Stimulated activated CD8-positive, alpha-beta memory T cell treated with anti-CD3 and anti-CD28 coated beads, Interleukin-12 subunit alpha, Interleukin-12 subunit beta, amount 100 ng/mL, for 1 hour (primary cell): ENCODE measurements around the gene USP14.

Source experiments
- DNase-seq: peaks from one replicate; pipeline ENCODE4 v3.0.0-alpha.2; 2020; ENCODE audit warnings: low read depth

USP14 gene

DNA sequence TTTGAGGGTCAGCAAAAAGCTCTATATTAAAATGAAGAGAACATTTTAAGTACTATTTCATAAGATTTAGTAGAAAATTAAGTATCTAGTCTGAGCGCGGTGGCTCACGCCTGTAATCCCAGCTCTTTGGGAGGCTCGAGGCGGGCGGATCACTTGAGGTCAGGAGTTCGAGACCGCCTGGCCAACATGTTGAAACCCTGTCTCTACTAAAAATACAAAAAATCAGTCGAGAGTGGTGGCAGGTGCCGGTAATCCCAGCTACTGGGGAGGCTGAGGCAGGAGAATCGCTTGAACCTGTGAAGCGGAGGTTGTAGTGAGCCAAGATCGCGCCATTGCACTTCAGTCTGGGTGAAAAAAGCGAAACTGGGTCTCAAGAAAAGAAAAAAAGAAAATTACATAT, 1.6 kb downstream of the USP14 start:
- DNase-seq, result no peak

DNA sequence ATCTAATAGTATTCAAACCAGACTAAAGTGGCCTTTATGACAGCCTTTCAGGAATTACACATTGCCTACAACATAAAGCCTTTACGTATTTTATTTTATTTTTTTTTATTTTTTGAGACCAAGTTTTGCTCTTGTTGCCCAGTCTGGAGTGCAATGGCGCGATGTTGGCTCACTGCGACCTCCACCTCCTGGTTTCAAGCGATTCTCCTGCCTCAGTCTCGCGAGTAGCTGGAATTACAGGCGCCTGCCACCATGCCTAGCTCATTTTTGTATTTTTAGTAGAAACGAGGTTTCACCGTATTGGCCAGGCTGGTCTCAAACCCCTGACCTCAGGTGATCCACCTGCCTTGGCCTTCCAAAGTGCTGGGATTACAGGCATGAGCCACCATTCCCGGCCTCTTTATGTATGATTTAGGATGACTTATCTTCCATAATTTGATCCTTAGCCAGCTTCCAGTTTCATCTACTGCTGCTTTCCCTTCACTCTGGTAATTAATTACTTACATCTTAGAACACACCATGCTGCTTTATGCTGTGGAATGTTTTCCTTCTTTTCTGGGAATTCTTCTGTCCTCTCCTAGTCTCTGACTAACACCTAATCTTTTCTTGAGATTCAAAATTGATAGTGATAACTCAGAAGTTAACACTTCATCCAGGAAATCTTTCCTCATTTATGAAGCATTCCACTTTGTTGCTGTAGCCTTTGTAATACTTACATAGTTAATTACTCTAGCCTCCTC, 2.6 kb downstream of the USP14 start:
- no peak for DNase-seq

DNA sequence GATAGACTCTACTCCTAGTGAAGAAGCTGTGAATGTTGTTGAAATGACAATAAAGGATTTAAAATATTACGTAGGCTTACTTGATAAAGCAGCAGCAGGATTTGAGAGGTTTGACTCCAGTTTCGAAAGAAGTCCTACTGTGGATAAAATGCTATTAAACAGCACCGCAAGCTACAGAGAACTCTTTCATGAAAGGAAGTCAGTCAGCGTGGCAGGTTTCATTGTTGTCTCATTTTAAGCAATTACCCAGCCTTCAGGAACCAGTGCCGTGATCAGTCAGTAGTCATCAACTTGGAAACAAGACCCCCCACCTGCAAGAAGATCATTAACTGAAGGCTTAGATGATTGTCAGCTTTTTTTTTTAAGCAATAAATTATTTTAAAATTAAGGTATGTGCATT, 14.0 kb downstream of the USP14 start:
- no peak for DNase-seq

DNA sequence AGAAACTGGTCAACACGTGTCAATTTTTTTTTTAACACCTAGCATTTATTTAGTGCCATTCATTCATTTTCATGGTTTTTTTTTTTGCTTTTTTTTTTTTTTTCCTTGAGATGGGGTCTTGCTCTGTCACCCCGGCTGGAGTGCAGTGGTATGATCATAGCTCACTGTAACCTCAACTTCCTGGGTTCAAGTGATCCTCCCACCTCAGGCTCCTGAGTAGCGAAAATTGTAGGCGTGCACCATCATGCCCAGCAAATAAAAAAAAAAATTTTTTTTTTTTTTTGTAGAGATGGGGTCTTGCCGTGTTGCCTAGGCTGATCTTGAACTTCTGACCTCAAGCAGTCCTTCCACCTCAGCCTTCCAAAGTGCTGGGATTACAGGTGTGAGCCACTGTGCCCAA, 21.1 kb downstream of the USP14 start:
- DNase-seq, result no peak

DNA sequence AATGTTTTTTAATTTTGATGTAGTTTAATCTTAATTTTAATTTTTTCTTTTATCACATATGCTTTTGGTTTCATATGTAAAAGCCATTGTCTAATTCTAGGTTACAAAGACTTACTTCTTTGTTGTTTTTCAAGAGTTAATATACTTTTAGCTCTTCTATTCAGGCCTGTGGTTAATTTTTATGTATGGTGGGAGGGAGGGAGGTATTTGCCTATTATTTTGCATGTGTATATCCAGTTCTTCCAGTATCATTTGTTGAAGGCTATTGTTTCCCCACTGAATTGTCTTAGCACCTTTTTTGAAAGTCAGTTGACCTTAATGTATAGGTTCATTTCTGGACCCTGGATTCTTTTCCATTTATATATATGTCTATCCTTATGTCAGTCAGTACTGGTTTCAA, 23.4 kb downstream of the USP14 start:
- DNase-seq, result no peak

DNA sequence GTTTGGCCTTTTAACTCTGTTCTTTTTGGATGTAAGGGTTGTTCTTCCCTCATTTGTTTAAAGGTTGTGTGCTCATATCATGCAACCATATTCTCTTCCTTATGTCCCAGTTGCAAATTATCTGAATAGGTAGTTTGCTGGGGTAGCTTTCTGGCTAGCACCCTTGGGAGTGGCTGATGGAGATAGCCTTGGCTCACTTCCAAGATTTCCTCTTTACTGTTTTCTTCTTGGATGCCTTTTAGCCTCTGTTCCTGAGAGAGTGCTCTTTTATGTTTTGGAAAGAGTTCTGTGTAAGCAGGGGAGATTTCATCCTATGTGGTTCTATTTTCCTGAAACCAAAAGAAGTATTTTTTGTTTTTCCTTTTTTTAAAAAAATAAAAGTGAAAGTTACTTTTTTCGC, 25.4 kb downstream of the USP14 start:
- no peak for DNase-seq

DNA sequence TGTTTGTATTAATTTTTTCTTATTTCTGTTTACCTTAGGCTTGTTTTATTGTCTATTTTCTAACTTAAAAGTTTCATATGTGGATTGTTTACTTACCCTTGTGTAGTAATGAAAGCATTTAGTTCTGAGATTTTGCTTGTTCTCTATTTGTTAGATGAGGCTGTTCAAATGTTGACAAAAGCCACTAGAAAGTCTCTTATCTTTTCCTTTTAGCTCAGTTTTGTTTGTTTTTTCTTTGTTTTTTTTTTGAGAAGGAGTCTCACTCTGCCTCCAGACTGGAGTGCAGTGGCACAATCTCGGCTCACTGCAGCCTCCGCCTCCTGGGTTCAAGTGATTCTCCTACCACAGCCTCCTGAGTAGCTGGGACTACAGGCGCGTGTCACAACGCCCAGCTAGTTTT, 30.9 kb downstream of the USP14 start:
- DNase-seq, result no peak

DNA sequence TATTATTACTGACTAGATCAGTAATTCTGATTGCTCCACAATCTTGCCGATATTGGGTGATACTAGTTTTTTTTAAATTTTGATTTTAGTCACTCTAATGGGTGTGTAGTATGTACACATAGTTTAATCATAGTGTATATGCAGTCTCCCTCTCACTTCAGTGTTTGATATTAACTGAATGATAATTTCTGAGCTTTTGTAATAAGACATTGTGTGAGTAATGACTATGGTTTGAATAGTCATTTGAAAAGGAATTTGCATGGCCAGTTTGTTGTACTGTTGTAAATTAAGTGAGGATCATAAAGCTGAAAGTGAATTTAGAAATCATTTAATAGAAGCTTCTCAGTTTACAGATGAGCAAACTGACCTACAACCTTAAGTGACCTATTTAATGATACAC, 33.4 kb downstream of the USP14 start:
- no peak for DNase-seq

DNA sequence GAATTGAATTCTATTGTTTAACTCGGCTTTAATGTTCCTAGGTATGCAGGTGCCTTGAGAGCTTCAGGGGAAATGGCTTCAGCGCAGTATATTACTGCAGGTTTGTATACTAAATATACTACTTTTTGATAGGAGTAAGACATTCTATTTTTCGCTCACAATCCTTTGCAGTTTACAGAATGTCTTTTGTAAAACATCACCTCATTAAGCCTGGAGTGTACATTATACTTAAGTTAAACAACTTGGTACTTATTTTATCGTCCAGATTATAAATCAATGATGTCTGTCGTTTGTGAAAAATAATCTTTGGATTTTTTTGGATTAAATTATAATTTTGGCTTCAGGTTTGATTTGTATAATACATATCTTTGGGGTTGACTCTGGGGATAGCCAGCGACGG, 34.4 kb downstream of the USP14 start:
- DNase-seq, result no peak

DNA sequence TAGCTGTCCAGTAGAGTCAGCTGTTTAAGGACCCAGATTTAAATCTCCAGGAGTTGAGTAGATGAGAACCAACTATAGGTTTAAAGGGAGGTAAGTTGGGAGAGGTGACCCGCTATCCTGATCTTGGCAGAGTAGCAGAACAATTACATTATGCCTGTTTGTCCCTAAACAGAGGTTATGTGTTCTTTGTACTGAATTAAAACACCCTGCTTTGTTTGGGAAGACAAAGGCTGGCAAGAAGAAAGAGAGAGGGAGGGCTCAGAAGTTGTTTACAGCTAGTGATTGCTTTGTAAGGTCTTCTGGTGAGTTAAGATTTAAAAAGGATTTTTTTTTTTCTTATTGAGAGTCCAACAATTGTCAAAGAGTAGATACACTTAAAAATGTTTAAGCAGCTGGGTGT, 37.3 kb downstream of the USP14 start:
- DNase-seq, result no peak

DNA sequence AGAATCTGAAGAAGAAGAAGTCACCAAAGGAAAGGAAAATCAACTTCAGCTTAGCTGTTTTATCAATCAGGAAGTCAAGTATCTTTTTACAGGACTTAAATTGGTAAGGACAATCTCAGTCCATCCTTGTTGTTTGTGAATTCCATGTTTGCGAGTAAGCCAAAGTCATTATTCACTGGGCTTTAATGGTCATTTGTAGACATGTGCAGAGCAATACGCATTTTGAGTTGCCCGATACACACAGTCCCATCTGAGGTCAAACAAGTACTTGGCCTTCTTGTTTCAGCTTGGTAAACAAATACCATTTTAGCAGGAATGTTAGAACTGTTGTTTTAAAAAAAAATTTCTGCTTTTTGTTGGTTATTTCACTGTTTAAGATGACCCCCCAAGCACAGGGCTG, 40.9 kb downstream of the USP14 start:
- no peak for DNase-seq

DNA sequence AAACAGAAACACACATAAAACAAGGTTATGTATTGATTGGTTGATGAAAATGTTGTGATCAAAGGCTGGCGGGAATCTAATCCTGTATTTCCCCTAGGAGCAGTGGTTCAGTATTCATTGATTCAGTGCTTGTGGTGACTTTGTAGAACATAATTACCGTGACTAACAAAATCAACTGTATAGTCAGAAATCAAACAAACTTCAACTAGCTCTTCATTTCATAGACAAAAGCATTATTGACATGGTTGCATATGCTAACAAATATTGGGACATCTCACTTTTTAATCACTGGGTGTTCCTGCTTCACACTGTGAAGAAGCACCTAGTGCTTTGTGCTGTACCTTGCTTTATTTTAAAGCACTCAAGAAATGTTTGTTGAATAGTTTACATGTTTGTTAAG, 41.4 kb downstream of the USP14 start:
- no peak for DNase-seq

DNA sequence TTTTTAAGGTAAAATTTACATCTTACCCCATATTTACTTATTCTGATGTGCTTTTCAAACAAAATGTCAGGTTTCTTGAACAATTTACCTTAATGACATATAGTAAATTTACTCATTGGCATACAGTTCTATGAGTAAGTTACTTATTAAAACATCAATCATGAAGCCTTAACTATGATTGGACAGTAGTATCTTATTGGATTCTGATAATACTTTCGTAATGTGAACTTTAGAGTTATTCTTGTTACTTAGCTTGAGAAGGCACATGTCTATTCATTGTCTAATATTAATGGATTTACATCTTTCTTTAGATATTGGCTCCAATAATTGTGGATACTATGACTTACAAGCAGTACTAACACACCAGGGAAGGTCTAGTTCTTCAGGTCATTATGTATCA, 51.7 kb downstream of the USP14 start:
- DNase-seq, result no peak

DNA sequence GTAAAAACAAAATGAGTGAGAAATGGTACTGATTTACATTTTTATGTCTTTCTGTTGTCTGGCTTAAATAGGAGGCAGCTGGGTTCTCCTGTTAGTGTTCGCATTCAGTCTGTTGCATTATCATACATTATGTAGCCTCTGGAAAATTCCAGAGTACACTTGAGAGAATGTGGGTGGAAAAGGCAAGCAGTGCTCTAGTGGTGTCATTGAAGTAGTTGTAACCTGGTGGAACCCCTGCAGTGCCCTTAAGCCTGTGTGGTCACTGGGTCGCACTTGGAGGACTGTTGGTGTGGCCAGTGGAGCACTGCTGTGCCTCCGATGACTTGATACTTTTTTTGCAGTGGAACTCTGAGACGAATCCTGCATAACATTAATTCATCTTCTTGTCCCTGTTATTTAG, 52.4 kb downstream of the USP14 start:
- no peak for DNase-seq

DNA sequence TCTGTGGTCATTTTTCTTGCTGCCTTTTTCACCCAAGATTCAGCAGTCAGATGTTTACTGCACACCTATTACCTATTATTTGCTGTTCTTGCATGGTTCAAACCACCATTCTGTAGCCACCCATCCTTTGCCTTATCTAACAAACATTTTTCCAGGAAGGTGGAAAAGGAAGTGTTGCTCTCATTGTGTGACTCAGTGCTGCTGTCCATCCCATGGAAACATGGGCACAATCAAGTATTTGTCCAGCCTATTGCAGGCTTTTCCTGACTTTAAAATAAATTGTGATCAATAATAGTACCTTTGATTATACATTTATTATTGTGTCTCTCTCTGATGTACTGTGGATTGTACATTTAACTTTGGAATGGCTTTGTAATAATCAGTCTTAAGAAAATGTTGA, 53.2 kb downstream of the USP14 start:
- no peak for DNase-seq

DNA sequence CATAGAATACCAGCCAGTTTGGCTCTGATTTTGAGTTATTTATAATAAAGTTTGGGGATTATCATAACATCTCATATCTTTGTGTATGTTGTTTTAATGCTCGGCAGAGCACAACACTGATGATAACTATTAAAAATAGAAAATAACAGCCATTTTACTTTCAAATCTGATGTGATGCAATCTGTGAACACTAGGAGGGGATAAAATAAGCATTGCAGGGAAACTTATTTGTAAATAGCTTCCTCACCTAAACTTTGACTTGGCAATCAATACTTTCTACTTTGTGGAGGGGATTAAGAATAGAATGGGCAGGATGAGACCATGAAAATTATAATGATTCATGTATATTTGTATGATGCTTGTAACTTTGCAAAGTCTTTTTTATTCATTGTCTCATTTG, 54.4 kb downstream of the USP14 start:
- DNase-seq, result no peak

DNA sequence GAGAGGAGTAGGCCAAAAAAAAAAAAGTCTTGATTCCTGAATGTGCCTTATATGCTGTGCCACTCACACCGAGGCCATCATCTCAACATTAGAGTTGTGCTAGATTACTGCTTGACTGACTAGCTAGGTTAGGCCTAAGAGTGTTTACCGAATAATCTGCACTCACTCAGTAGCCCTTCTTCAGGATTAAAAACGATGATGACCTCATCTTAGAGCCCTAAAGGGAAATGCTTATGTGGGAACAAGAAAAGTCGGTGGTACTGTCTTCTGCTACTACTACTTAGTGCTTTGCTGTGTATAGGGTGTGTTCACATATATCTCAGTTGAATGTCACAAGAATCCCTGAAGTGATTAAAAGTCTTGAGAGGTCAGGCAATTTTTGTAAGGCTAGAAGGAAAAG, 55.1 kb downstream of the USP14 start:
- DNase-seq, result no peak

DNA sequence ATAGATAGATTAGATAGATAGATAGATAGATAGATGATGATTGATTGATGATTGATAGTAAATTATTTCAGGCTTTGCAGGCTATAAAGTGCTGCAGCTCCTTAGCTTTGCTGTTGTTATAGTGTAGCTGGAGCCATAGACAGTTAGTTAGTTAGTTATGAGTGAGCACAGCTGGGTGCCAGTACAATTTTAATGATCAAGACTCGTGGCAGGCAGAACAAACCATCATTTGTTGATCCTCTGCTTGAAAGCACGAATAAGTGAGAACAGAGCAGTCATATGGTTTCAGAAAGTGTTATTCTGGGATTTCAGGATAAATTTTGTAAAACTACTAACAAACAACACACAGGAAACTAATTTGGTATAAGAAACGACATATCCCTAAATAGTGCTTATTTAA, 55.6 kb downstream of the USP14 start:
- no peak for DNase-seq

DNA sequence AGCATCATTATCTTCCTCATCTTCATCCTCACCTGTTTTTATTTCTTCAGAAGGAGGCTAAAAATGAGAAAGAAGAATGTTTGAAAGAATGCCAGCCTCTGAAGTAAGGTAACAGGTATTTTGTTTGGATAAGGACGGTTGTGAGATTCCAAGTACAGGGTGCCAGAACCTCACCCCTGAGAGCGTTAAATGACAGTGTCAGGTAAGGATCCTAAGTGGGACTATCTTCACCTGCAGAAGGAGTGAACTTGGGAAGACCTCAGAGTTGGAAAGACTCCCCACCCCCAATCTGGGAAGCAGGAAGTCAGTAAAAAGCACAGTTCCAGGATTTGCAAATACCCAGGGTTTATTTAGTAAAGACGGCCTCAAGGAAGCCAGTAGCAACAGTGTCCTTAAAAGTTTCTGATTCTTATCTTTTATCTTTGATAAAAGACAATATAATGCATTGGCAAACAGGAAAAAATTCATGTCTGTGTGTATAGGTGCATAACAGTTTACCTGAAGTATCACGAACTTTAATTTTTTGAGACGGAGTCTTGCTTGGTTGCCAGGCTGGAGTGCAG, 57.2 kb downstream of the USP14 start:
- no peak for DNase-seq

DNA sequence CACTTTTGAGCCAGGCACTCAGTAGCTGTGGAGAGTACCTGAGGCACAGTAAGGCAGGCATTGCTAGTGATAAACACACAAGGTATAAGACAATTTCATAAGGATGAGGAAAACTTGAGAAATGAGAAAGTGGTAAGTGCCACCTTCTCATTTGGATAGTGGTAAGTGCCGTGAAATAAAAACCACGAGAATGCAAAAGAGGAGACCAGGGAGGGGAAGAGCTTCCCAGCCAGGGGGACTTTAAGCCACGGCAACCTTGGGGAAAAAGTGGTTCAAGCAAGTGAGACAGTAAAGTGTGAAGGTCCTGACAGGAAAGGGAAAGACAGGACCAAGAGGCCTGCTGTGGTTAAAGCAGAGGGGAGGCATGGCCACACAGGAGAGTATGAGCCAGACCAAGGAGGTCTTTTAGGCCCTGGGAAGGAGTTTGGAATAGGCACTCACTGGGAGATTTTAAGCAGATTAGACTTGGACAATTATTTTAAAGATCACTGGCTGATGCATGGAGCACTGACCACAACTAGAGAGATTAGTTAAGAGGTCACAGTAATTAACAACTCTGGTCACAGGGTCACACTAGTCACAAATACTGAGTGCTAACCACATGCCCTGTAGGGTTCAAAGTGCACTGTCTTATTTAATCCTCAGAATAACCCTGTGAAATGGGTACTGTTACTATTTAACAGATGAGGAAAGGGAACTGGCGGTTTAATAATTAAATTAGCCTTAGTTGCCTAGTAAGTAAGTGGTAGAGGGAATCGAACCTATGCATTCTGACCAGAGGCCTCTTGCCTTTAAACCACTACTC, 59.4 kb downstream of the USP14 start:
- no peak for DNase-seq

DNA sequence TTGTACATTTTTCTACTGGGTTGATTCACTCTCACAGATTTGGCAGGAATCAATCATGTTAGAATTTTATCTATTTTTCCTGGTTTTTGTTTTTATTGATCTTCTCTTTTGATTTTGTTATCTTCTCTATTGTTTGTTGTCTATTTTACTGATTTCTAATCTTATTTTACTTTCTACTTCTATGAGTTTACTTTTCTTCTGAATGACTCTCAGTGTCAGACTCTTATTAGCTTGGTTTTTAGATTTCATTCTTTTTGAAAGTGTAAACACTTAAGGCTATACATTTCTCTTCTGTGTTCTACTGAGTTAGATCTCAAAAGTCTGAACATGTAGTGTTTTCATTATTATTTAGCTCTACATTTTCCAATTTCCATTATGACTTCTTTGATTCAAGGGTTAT, 62.4 kb downstream of the USP14 start:
- no peak for DNase-seq

DNA sequence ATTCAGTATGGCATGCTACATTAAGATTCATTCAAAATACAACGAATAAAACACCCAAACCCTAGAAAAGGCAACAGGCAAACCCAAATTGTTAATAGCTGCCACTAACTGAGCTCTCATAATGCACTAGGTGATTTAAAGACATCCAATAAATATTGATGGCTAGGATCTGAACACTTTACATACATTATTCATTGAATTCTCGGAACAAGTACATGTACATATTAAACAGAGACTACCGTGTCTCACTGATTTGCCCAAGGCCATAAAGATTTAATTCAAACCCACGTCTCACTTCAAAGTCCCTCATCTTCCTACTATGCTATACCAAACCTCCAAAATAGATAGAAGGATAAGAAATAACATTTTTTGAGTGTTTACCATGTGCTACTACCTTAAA, 67.4 kb downstream of the USP14 start:
- no peak for DNase-seq

DNA sequence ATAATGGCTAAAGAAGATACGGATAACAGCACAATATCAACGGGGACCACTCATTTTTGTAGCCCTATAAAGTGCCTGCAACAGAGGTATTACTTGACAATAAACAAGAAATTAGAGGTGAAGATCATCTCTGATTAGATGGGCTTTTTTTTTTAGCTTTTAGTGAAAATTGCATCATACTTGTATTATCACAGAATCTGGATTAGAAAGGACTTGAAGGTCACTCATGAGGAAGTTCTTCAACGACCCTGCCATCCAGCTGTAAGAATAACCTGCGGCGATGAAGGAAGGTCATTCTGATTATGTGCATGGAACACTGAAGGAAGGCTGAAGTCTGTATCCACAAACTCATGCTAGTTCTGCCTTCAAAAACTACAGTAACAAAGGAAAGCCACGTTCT, 69.0 kb downstream of the USP14 start:
- DNase-seq, result no peak

DNA sequence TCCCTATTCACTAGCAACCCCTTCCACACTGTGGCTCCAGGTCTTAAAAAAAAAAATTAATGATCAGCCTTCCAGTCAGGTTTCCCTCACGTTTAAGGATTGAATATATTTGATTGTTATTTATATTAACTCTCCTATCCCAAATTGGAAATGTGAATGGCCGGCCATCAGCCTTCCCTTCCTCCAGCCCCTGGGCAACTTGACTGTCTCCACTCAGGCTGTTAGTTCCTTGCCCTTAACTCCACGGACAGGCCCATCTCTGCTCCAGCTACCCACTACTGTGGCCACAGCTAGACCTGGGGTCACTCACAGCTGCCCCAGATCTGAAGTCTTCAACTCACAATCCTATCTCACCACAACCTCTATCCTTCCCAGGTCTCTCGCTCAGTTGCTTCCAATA, 69.5 kb downstream of the USP14 start:
- no peak for DNase-seq
